Measurements from ENCODE around the gene PACRG. TPM values are rescaled to one million over a fixed set of nuclear protein-coding genes. Genes with fewer than 3 reads are reported as not detected.

The PACRG gene
- total RNA-seq, 2 donors from 2014 or later, result 2.9 to 63.8 TPM

DNA sequence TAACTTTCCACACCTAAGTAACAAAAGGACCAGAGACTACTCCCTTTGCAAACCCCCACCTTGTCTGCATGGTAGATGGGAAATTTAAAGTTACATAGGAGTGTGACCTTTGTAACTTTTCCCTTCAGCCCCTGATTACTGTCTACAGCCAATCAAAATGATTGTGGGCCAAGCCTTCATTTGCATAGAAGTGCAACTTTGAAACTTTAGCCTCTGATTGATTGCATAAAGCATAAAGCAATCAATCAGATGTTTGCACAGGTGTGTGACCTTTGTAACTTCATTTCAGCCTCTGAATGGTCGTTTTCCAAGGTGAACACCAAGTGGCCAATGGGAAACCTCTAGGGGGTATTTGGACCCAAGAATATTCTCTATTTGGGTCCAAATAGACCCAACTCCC lies 46.3 kb upstream of the PACRG start:
- Histone ChIP-seq H3K36me3 (no peaks in the 10 kb centered on the region), H3K27me3 (replicated peaks; ENCODE audit: insufficient read depth) (no peaks in the 10 kb centered on the region), H3K9me3 (no peaks in the 10 kb centered on the region), H3K4me1 (replicated peaks) (no peaks in the 10 kb centered on the region), H3K4me3 (no peak overlapping the region), H3K27ac (no peak overlapping the region)
- intact Hi-C loops (cut with DNase I), result no loop called here
- no peak for DNase-seq (ENCODE audit: low spot score)
- TF ChIP-seq, protein P1, sequence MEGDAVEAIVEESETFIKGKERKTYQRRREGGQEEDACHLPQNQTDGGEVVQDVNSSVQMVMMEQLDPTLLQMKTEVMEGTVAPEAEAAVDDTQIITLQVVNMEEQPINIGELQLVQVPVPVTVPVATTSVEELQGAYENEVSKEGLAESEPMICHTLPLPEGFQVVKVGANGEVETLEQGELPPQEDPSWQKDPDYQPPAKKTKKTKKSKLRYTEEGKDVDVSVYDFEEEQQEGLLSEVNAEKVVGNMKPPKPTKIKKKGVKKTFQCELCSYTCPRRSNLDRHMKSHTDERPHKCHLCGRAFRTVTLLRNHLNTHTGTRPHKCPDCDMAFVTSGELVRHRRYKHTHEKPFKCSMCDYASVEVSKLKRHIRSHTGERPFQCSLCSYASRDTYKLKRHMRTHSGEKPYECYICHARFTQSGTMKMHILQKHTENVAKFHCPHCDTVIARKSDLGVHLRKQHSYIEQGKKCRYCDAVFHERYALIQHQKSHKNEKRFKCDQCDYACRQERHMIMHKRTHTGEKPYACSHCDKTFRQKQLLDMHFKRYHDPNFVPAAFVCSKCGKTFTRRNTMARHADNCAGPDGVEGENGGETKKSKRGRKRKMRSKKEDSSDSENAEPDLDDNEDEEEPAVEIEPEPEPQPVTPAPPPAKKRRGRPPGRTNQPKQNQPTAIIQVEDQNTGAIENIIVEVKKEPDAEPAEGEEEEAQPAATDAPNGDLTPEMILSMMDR (IDR thresholded peaks at IDR 0.05), result no peak
- TF ChIP-seq POLR2AphosphoS5 (IDR thresholded peaks at IDR 0.05) (no peak), POLR2A (IDR thresholded peaks at IDR 0.05) (no peak)
- WGBS, result 64% methylated on average over 1 of the region's 1 CpG

DNA sequence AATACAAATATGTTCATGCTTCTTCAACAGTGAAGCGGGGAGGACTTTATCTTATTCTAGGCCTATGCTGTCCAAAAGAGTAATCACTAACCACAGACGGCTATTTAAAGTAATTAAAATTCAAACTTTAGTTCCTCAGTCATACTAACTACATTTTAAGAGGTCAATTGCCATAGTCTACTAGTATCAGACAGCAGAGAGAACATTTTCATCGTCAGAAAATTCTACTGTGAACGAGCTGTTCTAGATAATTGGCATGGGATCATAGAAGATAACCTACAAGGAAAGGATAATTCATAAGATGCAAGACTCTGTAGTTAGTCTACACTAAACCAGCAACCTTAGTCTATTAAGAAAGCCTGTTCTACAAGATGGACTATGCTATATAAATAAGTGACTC lies 44.6 kb upstream of the PACRG start:
- TF ChIP-seq, protein P1 (IDR thresholded peaks at IDR 0.05), result no peak
- TF ChIP-seq POLR2AphosphoS5 (IDR thresholded peaks at IDR 0.05) (no peak), POLR2A (IDR thresholded peaks at IDR 0.05) (no peak)
- WGBS, result 44% methylated on average over 4 of the region's 4 CpGs
- intact Hi-C loops (cut with DNase I), result no loop called here

GRCh38 chr6:162684052-162684451 lies 43.7 kb upstream of the PACRG start:
- H3K4me3 ChIP-seq, result no peak overlapping the region
- H3K27ac ChIP-seq, result no peak overlapping the region
- intact Hi-C loops (cut with DNase I), result no loop called here
- DNase-seq (ENCODE audit: low spot score), result no peak
- WGBS, result 13% methylated on average over 1 of the region's 1 CpG
- no peaks in the 10 kb centered on the region for H3K4me1 ChIP-seq (replicated peaks)
- H3K36me3 ChIP-seq, result no peaks in the 10 kb centered on the region
- TF ChIP-seq, protein P1 (IDR thresholded peaks at IDR 0.05), result no peak
- no peak for TF ChIP-seq POLR2A (IDR thresholded peaks at IDR 0.05)
- no peak for TF ChIP-seq POLR2AphosphoS5 (IDR thresholded peaks at IDR 0.05)
- H3K27me3 ChIP-seq (replicated peaks; ENCODE audit: insufficient read depth), result no peaks in the 10 kb centered on the region
- H3K9me3 ChIP-seq, result no peaks in the 10 kb centered on the region

More for the DNA sequence above, 44.6 kb upstream of the PACRG start:
- no peak for DNase-seq (ENCODE audit: low spot score)
- no peak overlapping the region for H3K4me3 ChIP-seq
- no peaks in the 10 kb centered on the region for H3K4me1 ChIP-seq (replicated peaks)
- no peaks in the 10 kb centered on the region for H3K36me3 ChIP-seq
- no peaks in the 10 kb centered on the region for H3K27me3 ChIP-seq (replicated peaks; ENCODE audit: insufficient read depth)
- no peak overlapping the region for H3K27ac ChIP-seq
- H3K9me3 ChIP-seq, result no peaks in the 10 kb centered on the region

GRCh38 chr6:162684961-162685360 lies 42.8 kb upstream of the PACRG start:
- H3K27ac ChIP-seq, result no peak overlapping the region
- H3K27me3 ChIP-seq (replicated peaks; ENCODE audit: insufficient read depth), result no peaks in the 10 kb centered on the region
- no peak for DNase-seq (ENCODE audit: low spot score)
- no peaks in the 10 kb centered on the region for H3K9me3 ChIP-seq
- H3K4me1 ChIP-seq (replicated peaks), result no peaks in the 10 kb centered on the region
- intact Hi-C loops (cut with DNase I), result no loop called here
- no peak for TF ChIP-seq POLR2AphosphoS5 (IDR thresholded peaks at IDR 0.05)
- TF ChIP-seq, protein P1 (IDR thresholded peaks at IDR 0.05), result no peak
- TF ChIP-seq POLR2A (IDR thresholded peaks at IDR 0.05), result no peak
- 72% methylated on average over 3 of the region's 3 CpGs for WGBS
- H3K36me3 ChIP-seq, result no peaks in the 10 kb centered on the region
- H3K4me3 ChIP-seq, result no peak overlapping the region

DNA sequence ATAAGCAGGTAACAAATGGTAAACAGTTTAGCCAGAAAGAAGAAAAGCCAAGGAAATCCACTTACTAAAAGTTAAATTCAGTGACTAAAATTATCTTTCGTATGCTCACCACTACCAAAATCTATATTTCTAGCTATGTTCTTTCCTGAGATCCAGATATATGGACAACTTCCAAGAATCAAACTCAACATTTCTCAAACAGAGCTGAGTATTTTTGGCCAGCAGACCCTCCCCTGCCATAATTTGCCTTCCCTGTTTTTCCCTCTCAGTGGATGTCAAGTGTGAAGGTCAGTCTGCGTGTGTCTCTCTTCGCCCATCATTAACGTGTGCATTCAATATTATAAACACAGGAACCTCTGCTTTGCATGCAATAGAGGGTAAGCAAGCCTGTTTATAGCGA lies 42.2 kb upstream of the PACRG start:
- Histone ChIP-seq H3K36me3 (no peaks in the 10 kb centered on the region), H3K4me1 (replicated peaks) (no peaks in the 10 kb centered on the region), H3K27me3 (replicated peaks; ENCODE audit: insufficient read depth) (no peaks in the 10 kb centered on the region), H3K27ac (no peak overlapping the region), H3K4me3 (no peak overlapping the region), H3K9me3 (no peaks in the 10 kb centered on the region)
- intact Hi-C loops (cut with DNase I), result no loop called here
- no peak for DNase-seq (ENCODE audit: low spot score)
- 95% methylated on average over 5 of the region's 5 CpGs for WGBS
- no peak for TF ChIP-seq POLR2AphosphoS5 (IDR thresholded peaks at IDR 0.05)

Data from prostate gland (tissue), 2 donors.